Measurements from ENCODE around the gene DLG4. TPM values are rescaled to one million over a fixed set of nuclear protein-coding genes. Genes with fewer than 3 reads are reported as not detected.

The DLG4 gene
- total RNA-seq, 1 donor from 2014 or later = 34.9 TPM

GRCh38 chr17:7243453-7243729, 23.8 kb upstream of the DLG4 start:
- no peak for TF ChIP-seq CTCF (IDR thresholded peaks at IDR 0.05)
- intact Hi-C loops (cut with DNase I) = loop anchor here (1.0 to 5.0 kb wide), 4 partner anchors 8 to 443 kb away; partner anchors contain the start of genes CTDNEP1, KCTD11, POLR2A and TP53
- no peaks in the 10 kb centered on the region for H3K27me3 ChIP-seq
- DNase-seq (ENCODE audit: low spot score in 2 of 2) = no peak
- peaks cover 26 to 42% of the 10 kb centered on the region in 2 donors for H3K36me3 ChIP-seq
- peaks cover 8 to 20% of the 10 kb centered on the region in 2 donors for H3K4me1 ChIP-seq
- no peaks in the 10 kb centered on the region for H3K9me3 ChIP-seq
- H3K27ac ChIP-seq = peak overlapping the region; percentile 88 to 94
- H3K4me3 ChIP-seq = peak overlapping the region; percentile 69 to 71

- peaks cover 8 to 20% of the 10 kb centered on the region in 2 donors for H3K4me1 ChIP-seq
- peak overlapping the region; percentile 69 to 71 for H3K4me3 ChIP-seq
- no peaks in the 10 kb centered on the region for H3K27me3 ChIP-seq
- peak; percentile 74 to 98 for DNase-seq (ENCODE audit: low spot score in 2 of 2)
- H3K27ac ChIP-seq = peak overlapping the region; percentile 88 to 94
- no peak for TF ChIP-seq CTCF (IDR thresholded peaks at IDR 0.05)
- intact Hi-C loops (cut with DNase I) = loop anchor here (1.0 to 5.0 kb wide), 4 partner anchors 8 to 444 kb away; partner anchors contain the start of genes CTDNEP1, KCTD11, POLR2A and TP53
- no peaks in the 10 kb centered on the region for H3K9me3 ChIP-seq
- peaks cover 26 to 42% of the 10 kb centered on the region in 2 donors for H3K36me3 ChIP-seq
Observed at GRCh38 chr17:7242717-7243452, 23.2 kb upstream of the DLG4 start.

- peak within 1 kb of the TSS; percentile 69 to 71 for H3K4me3 ChIP-seq
- peak within 1 kb of the TSS; percentile 88 to 94 for H3K27ac ChIP-seq
- H3K36me3 ChIP-seq = peaks cover 26 to 42% of the 10 kb centered on the region in 2 donors
- peak; percentile 68 to 97 for DNase-seq (ENCODE audit: low spot score in 2 of 2)
- H3K27me3 ChIP-seq = no peaks in the 10 kb centered on the region
- intact Hi-C loops (cut with DNase I) = loop anchor here (2.0 to 5.0 kb wide), 3 partner anchors 110 to 445 kb away; partner anchors contain the start of genes KCTD11, POLR2A and TP53
- no peak for TF ChIP-seq CTCF (IDR thresholded peaks at IDR 0.05)
- no peaks in the 10 kb centered on the region for H3K9me3 ChIP-seq
- H3K4me1 ChIP-seq = peaks cover 12 to 20% of the 10 kb centered on the region in 2 donors
Observed at GRCh38 chr17:7241783-7242716, 22.4 kb upstream of the DLG4 start, which contains the start of gene GABARAP. Gene GABARAP (minus strand): TSS chr17:7242449. CDS start chr17:7242330, 119 bp downstream.

GRCh38 chr17:7241090-7241733, 21.6 kb upstream of the DLG4 start:
- no peaks in the 10 kb centered on the region for H3K9me3 ChIP-seq
- intact Hi-C loops (cut with DNase I) = loop anchor here (5.0 kb wide), 1 partner anchor 111 kb away; the partner anchor contains the start of gene KCTD11
- H3K36me3 ChIP-seq = peaks cover 25 to 42% of the 10 kb centered on the region in 2 donors
- peak overlapping the region; percentile 69 to 71 for H3K4me3 ChIP-seq
- no peak for DNase-seq (ENCODE audit: low spot score in 2 of 2)
- TF ChIP-seq CTCF (IDR thresholded peaks at IDR 0.05) = no peak
- no peaks in the 10 kb centered on the region for H3K27me3 ChIP-seq
- H3K4me1 ChIP-seq = peaks cover 12 to 20% of the 10 kb centered on the region in 2 donors
- peak overlapping the region; percentile 88 to 94 for H3K27ac ChIP-seq

GRCh38 chr17:7240375-7240774, 20.7 kb upstream of the DLG4 start:
- H3K27me3 ChIP-seq = no peaks in the 10 kb centered on the region
- peaks cover 20 to 42% of the 10 kb centered on the region in 2 donors for H3K36me3 ChIP-seq
- no peak for TF ChIP-seq CTCF (IDR thresholded peaks at IDR 0.05)
- no peaks in the 10 kb centered on the region for H3K9me3 ChIP-seq
- DNase-seq (ENCODE audit: low spot score in 2 of 2) = no peak
- H3K4me3 ChIP-seq = peak overlapping the region; percentile 69 to 71
- H3K4me1 ChIP-seq = peaks cover 12 to 20% of the 10 kb centered on the region in 2 donors
- peak overlapping the region; percentile 30 to 94 for H3K27ac ChIP-seq
- intact Hi-C loops (cut with DNase I) = loop anchor here (5.0 kb wide), 1 partner anchor 112 kb away; the partner anchor contains the start of gene KCTD11
